Uterus (tissue), 4 donors: ENCODE data around the gene TRMT2A. TPM values are rescaled to one million over a fixed set of nuclear protein-coding genes. Genes with fewer than 3 reads are reported as not detected.

ENCODE experiments used
- DNase-seq, 2 donors: peaks; one replicate each; pipeline ENCODE4 v3.0.0-alpha.2; 2019 to 2020
- H3K27ac ChIP-seq, 2 donors: fragments of 200-600 bp; sonication (generic); 1 replicate in 1 of 2; 2 replicates in 1 of 2; pipeline ENCODE4 v1.5.1; 2016 to 2018
- H3K27me3 ChIP-seq, 2 donors: fragments of 200-600 bp; sonication (generic); one replicate each; pipeline ENCODE4 v1.5.1; 2018 to 2019; ENCODE audit warnings: control low read depth in 1 of 2
- H3K36me3 ChIP-seq, 2 donors: fragments of 200-600 bp; sonication (generic); one replicate each; pipeline ENCODE4 v1.5.1; 2019; ENCODE audit warnings: control low read depth in 1 of 2
- H3K4me1 ChIP-seq, 2 donors: fragments of 200-600 bp; sonication (generic); one replicate each; pipeline ENCODE4 v1.5.1; 2018 to 2019; ENCODE audit warnings: control low read depth in 1 of 2
- H3K4me3 ChIP-seq, 2 donors: fragments of 200-600 bp; sonication (generic); 1 replicate in 1 of 2; 2 replicates in 1 of 2; pipeline ENCODE4 v1.5.1; 2018 to 2019; ENCODE audit warnings: mild to moderate bottlenecking in 1 of 2
- H3K9me3 ChIP-seq, 2 donors: fragments of 200-600 bp; sonication (generic); one replicate each; pipeline ENCODE4 v1.5.1; 2019; ENCODE audit warnings: control low read depth in 1 of 2
- POLR2A ChIP-seq, 2 donors: fragments of 450-650 bp; IDR thresholded peaks; one replicate each; pipeline ENCODE4 v1.6.1; 2016; ENCODE audit warnings: antibody characterized with exemption in 2 of 2, mild to moderate bottlenecking in 1 of 2, moderate library complexity in 1 of 2
- intact Hi-C: fragments of 100-400 bp; cut with DNase I; formaldehyde crosslinking; loops from one replicate; pipeline ENCODE4 v1.15.1; 2023; ENCODE audit warnings: low total_unique reads
- total RNA-seq, 4 donors: library from RNA; depleted of rRNA in 3 of 4; stranded (reverse); fragments of >200 nt in 3 of 4; gene quantifications; one replicate each; pipeline versions ENCODE4 v1.1.0 to v1.2.4, GENCODE V29; 2014 to 2023
- TF ChIP-seq, protein P1 (sequence below), 4 experiments: fragments of 200-600 bp in 2 of 4; fragments of 450-650 bp in 2 of 4; sonication (generic) in 2 of 4; IDR thresholded peaks; one replicate each; pipeline ENCODE4 v1.5.1; 2016 to 2019; ENCODE audit warnings: antibody characterized with exemption in 4 of 4, mild to moderate bottlenecking in 2 of 4, moderate library complexity in 1 of 4
- donor health status: DM: yes; HTN: yes; CAD: no.

The TRMT2A gene
- total RNA-seq, 4 donors from 2014 or later = 30.9 to 123 (median 45.3) TPM

DNA sequence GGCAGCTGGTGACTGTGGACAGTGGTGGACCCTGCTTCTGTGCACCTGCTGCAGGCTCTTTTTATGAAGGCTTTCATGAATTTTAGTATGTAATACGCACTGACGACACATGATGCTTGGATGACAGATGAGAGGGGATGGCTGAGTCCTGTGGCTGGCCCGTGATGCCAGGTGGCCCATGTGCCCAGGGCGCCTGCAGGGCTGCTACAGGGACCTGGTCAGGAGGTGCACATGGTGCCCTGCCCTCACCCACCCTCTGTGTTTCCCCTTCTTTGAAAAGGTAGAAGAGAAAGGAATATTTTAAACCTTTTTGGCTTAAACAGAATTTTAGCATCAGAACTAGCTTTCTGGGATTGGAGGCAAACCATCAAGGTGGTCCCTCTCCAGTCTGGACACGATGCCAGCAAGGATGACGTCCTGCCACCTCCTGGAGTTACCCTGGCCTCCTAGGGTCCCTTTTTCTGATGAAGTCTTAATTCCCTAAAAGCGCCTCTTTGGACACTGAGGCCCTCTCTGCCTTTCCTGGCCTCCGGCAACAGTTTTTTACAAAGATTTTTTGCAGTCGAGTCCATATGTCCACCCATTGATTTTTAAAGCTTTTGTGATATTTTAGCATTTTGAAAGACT lies 6.6 kb downstream of the TRMT2A start:
- no peak for DNase-seq
- Histone ChIP-seq H3K4me3 (no peak overlapping the region), H3K27me3 (no peaks in the 10 kb centered on the region), H3K9me3 (no peaks in the 10 kb centered on the region), H3K4me1 (no peaks in the 10 kb centered on the region), H3K36me3 (no peaks in the 10 kb centered on the region), H3K27ac (no peak overlapping the region)
- intact Hi-C loops = loop anchor here (10.0 kb wide), 1 partner anchor 136 kb away; no protein-coding TSS in a partner anchor
- no peak for TF ChIP-seq POLR2A (IDR thresholded peaks at IDR 0.05)
- TF ChIP-seq, protein P1, sequence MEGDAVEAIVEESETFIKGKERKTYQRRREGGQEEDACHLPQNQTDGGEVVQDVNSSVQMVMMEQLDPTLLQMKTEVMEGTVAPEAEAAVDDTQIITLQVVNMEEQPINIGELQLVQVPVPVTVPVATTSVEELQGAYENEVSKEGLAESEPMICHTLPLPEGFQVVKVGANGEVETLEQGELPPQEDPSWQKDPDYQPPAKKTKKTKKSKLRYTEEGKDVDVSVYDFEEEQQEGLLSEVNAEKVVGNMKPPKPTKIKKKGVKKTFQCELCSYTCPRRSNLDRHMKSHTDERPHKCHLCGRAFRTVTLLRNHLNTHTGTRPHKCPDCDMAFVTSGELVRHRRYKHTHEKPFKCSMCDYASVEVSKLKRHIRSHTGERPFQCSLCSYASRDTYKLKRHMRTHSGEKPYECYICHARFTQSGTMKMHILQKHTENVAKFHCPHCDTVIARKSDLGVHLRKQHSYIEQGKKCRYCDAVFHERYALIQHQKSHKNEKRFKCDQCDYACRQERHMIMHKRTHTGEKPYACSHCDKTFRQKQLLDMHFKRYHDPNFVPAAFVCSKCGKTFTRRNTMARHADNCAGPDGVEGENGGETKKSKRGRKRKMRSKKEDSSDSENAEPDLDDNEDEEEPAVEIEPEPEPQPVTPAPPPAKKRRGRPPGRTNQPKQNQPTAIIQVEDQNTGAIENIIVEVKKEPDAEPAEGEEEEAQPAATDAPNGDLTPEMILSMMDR (IDR thresholded peaks at IDR 0.05) = no peak

DNA sequence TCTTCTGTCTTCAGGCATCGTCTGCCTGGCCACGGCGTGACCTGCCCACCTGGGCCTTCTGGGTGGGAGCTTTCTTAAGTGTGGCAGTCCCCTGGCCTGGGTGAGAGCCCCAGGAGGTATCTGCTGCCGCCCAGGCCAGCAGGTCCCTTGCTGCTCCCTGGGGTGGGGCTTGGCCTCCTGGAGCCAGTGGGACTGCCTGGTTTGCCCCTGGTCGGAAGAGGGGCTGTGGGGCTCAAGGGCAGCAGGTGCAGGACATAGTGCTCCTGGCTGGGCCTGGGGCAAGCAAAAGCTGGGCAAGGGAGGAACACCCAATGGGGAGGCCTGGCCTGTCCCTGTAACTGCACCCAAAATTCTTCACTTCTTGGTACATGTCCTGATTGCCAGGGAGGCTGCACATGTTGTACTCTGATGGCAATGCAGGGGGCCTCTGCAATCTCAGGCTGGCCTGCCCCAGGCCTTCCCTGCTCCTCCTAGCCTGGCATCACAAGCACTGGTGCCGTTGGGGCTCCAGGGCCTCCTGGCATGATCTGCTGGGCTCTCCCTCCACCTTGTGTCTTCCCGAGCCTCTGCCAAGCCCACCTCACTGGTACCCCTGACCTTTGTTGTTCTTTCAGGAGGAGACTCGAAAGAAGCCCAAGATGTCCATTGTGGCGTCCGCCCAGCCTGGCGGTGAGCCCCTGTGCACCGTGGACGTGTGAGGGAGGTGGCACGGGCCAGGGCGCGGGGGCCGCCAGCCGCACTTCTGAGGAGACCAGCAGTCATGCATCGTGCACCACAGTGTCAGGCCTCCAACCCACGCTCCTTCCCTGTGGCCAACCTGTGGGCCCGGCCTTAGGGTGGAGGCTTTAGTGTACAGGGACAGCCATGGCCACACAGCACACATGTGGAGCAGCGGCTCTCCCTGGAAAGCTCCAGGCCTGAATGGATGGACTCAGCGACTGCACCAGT lies 7.3 kb downstream of the TRMT2A start:
- DNase-seq = no peak
- TF ChIP-seq, protein P1 (IDR thresholded peaks at IDR 0.05) = no peak
- TF ChIP-seq POLR2A (IDR thresholded peaks at IDR 0.05) = no peak
- intact Hi-C loops = loop anchor here (10.0 kb wide), 1 partner anchor 135 kb away; no protein-coding TSS in a partner anchor
- no peaks in the 10 kb centered on the region for H3K36me3 ChIP-seq
- H3K27me3 ChIP-seq = no peaks in the 10 kb centered on the region
- no peaks in the 10 kb centered on the region for H3K9me3 ChIP-seq
- H3K4me3 ChIP-seq = no peak overlapping the region
- no peaks in the 10 kb centered on the region for H3K4me1 ChIP-seq
- no peak overlapping the region for H3K27ac ChIP-seq

DNA sequence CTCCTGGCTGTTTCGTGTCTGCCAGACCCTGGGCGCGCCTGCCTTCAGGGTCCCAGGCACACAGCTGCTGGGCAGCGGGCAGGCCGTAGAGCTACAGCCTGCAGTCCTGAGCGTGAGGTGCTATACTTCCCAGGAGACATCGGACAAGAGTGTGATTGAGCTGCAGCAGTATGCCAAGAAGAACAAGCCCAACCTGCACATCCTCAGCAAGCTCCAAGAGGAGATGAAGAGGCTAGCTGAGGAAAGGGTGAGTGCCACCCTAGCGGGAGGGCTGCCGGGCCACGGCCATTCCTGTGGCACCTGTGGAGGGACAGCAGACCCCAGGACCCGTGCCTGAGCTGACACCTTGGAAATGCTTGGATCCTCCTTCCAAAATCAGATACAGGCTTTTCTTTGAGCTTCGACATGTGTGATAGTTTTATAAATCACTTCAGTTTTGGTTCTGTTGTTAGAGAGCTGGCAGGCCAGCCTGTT lies 8.2 kb downstream of the TRMT2A start:
- no peak for DNase-seq
- no peaks in the 10 kb centered on the region for H3K36me3 ChIP-seq
- no peak for TF ChIP-seq POLR2A (IDR thresholded peaks at IDR 0.05)
- TF ChIP-seq, protein P1 (IDR thresholded peaks at IDR 0.05) = no peak

DNA sequence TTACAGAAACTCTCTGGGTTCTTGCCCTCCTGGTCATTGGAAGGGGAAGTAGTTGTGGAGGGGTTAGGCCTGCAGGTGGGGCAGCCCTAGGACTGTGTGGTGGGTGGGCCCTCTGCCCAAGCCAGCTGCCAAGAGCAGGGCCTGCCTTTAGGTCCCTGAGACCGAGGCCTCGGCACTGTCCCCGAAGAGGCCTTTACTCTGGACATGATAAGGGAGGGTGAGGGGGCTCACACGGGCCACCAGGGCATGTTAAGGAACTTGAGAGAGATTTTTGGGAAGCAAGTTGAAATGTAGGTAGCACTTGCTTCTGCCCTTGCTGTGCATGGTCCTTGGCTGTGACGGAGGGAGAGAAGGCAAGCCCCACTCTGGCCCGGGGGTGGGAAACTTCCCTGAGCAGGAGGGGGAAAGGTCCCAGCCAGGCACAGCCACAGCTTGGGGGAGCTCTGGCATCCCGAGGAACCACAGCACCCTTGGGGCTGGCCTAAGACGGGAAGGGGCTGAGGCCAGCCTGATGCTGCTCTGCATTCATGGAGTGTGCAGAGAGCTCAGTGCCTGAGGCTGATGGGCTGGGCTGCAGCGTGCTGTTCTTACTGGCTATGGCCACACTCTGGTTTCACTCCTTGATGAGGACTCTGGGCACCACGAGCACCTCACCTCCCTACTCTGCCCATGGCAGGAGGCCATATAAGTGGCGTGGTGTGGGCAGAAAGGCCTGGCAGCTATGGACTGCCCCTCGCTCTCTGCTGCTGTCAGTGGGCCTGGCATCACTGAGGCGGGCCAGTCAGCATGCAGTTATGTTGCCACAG lies 8.9 kb downstream of the TRMT2A start:
- Histone ChIP-seq H3K27me3 (no peaks in the 10 kb centered on the region), H3K36me3 (no peaks in the 10 kb centered on the region), H3K9me3 (no peaks in the 10 kb centered on the region), H3K4me3 (no peak overlapping the region), H3K27ac (no peak overlapping the region), H3K4me1 (no peaks in the 10 kb centered on the region)
- no peak for DNase-seq
- no peak for TF ChIP-seq POLR2A (IDR thresholded peaks at IDR 0.05)
- TF ChIP-seq, protein P1 (IDR thresholded peaks at IDR 0.05) = no peak
- intact Hi-C loops = no loop called here

More for the DNA sequence above, 8.2 kb downstream of the TRMT2A start:
- H3K9me3 ChIP-seq = no peaks in the 10 kb centered on the region
- H3K4me1 ChIP-seq = no peaks in the 10 kb centered on the region
- H3K27me3 ChIP-seq = no peaks in the 10 kb centered on the region
- H3K27ac ChIP-seq = no peak overlapping the region
- no peak overlapping the region for H3K4me3 ChIP-seq
- intact Hi-C loops = no loop called here
